Measurements from ENCODE around the gene PTPN9.

DNA sequence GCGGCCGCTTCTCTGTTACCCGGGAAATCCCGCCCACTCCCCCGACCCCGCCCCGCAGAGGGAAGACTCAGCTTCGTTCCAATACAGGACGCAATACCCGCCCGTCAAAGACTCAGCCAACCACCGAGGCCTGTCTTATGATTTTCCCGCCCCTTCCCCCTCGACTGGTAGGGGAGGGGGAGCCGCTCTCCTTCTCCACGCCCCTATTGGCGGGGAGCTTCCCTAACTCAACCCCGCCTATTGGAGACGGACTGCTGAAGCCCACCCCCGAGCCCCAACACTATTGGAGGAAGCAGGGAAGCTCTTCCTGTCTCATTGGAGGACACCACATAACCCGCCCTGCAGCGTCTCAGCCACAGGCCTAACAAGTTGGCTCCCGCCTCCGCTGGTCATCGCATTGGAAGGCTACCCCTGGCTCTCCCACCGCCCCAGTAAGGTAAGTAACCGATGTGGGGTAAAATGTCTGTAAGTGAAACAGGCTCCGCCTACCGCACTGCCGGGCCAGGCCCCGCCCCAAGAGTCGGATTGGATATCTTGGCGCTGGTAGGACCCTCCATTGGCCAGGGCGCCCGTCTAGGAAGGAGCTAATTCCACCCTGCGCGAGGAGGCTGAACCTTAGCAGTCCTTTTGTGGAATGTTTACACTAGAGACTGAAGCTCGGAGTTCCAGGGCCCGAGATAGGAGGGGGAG, 127.3 kb downstream of the PTPN9 start, which contains the start of gene SIN3A:
- TF ChIP-seq POLR2A (IDR thresholded peaks at IDR 0.05; ENCODE audit: low read depth, low read length): peak; percentile 26
- no peak for TF ChIP-seq POLR2AphosphoS5 (IDR thresholded peaks at IDR 0.05; ENCODE audit: low read depth, low read length)
- TF ChIP-seq TAF1 (IDR thresholded peaks at IDR 0.05; ENCODE audit: borderline replicate concordance, low read depth, low read length): no peak
